ENCODE measurements around the gene TNN. TPM values are rescaled to one million over a fixed set of nuclear protein-coding genes. Genes with fewer than 3 reads are reported as not detected.

TNN gene
- total and polyA plus RNA-seq, 2 experiments from 2014 or later: 0.18 to 0.31 TPM

- TF ChIP-seq ZNF462 (CRISPR knock-in tag; IDR thresholded peaks at IDR 0.05): no peak
- TF ChIP-seq ETS1 (IDR thresholded peaks at IDR 0.05): no peak
Observed at GRCh38 chr1:175071276-175071943, 3.8 kb downstream of the TNN start (continued).

- Histone ChIP-seq H4K20me1 (replicated peaks; ENCODE audit: insufficient read depth) (no peaks in the 10 kb centered on the region), H3K4me2 (peak overlapping the region; percentile 27; the same call in 1 of the 2 replicates), H3K27me3 (ENCODE audit: insufficient read depth) (no peaks in the 10 kb centered on the region), H3K4me1 (ENCODE audit: insufficient read depth) (peaks cover 25% of the 10 kb centered on the region), H3K27ac (ENCODE audit: low read depth) (no peak overlapping the region), H3K36me3 (ENCODE audit: insufficient read depth) (no peaks in the 10 kb centered on the region), H3K79me2 (replicated peaks; ENCODE audit: insufficient read depth) (no peaks in the 10 kb centered on the region), H3K4me3 (no peak overlapping the region), H2AFZ (peak overlapping the region; percentile 23), H3F3A (replicated peaks; ENCODE audit: low read depth) (no peaks in the 10 kb centered on the region), H3K9me2 (ENCODE audit: insufficient read depth) (no peaks in the 10 kb centered on the region)
- Mint-ChIP-seq H3K9me3 (no peaks in the 10 kb centered on the region; the same call in 2 of the 3 replicates), H3K27ac (peak overlapping the region; percentile 67), H3K4me3 (no peak overlapping the region), H3K27me3 (ENCODE audit: insufficient read depth, low read depth, poor library complexity) (peaks cover 12% of the 10 kb centered on the region), H3K36me3 (ENCODE audit: low read depth) (no peaks in the 10 kb centered on the region), H3K4me1 (peaks cover 44% of the 10 kb centered on the region)
- 0 out of 2 replicates have a peak, but pooled peaks have one; percentile 11 for TF ChIP-seq ZNF462 (CRISPR knock-in tag; IDR thresholded peaks at IDR 0.05)
- no peak for TF ChIP-seq ETS1 (IDR thresholded peaks at IDR 0.05)
- ATAC-seq: peak; percentile 42
- DNase-seq (ENCODE audit: low spot score): peak; percentile 67
Observed at GRCh38 chr1:175072099-175072951, 4.7 kb downstream of the TNN start.

All from GM23338 (cell line).